ENCODE measurements around the gene PPP2R5E. TPM values are rescaled to one million over a fixed set of nuclear protein-coding genes. Genes with fewer than 3 reads are reported as not detected.

PPP2R5E gene
- total RNA-seq, 3 donors from 2014 or later (not counting 1 experiment from before 2014, with no cell fraction given): 57.4 to 64.1 (median 62.4) TPM

GRCh38 chr14:63478437-63478852, 64.7 kb downstream of the PPP2R5E start:
- ATAC-seq (peak; percentile 14 to 45 (median 28)), DNase-seq (peak in 1 of 2 donors; percentile 14)
- no peaks in the 10 kb centered on the region for H3K27me3 Mint-ChIP-seq (ENCODE audit: low read depth in 2 of 2)
- Histone ChIP-seq H3K36me3 (ENCODE audit: control insufficient read depth, insufficient read depth, low read length) (no peaks in the 10 kb centered on the region), H3K9me3 (ENCODE audit: control insufficient read depth, insufficient read depth, low read length) (no peaks in the 10 kb centered on the region), H3K27me3 (ENCODE audit: control insufficient read depth, insufficient read depth, low read length) (no peaks in the 10 kb centered on the region), H3K4me1 (ENCODE audit: control insufficient read depth, insufficient read depth, low read length) (peaks cover 9% of the 10 kb centered on the region), H3K4me3 (ENCODE audit: low read length) (no peak overlapping the region), H3K27ac (ENCODE audit: low read length) (peak overlapping the region; percentile 74)
- H3K9me3 Mint-ChIP-seq: no peaks in the 10 kb centered on the region
- H3K27ac Mint-ChIP-seq: peak overlapping the region; percentile 82 to 88
- intact Hi-C loops (cut with micrococcal nuclease): loop anchor here (1.0 to 5.0 kb wide), 2 partner anchors 41 to 65 kb away; partner anchors contain the start of gene PPP2R5E
- H3K4me1 Mint-ChIP-seq: peaks cover 25 to 47% of the 10 kb centered on the region in 2 donors
- 68% methylated on average over 2 of the region's 3 CpGs for WGBS (ENCODE audit: insufficient coverage)
- TF ChIP-seq, protein P1, sequence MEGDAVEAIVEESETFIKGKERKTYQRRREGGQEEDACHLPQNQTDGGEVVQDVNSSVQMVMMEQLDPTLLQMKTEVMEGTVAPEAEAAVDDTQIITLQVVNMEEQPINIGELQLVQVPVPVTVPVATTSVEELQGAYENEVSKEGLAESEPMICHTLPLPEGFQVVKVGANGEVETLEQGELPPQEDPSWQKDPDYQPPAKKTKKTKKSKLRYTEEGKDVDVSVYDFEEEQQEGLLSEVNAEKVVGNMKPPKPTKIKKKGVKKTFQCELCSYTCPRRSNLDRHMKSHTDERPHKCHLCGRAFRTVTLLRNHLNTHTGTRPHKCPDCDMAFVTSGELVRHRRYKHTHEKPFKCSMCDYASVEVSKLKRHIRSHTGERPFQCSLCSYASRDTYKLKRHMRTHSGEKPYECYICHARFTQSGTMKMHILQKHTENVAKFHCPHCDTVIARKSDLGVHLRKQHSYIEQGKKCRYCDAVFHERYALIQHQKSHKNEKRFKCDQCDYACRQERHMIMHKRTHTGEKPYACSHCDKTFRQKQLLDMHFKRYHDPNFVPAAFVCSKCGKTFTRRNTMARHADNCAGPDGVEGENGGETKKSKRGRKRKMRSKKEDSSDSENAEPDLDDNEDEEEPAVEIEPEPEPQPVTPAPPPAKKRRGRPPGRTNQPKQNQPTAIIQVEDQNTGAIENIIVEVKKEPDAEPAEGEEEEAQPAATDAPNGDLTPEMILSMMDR (IDR thresholded peaks at IDR 0.05): no peak
- H3K4me3 Mint-ChIP-seq: peak overlapping the region; percentile 40
- H3K36me3 Mint-ChIP-seq: no peaks in the 10 kb centered on the region

DNA sequence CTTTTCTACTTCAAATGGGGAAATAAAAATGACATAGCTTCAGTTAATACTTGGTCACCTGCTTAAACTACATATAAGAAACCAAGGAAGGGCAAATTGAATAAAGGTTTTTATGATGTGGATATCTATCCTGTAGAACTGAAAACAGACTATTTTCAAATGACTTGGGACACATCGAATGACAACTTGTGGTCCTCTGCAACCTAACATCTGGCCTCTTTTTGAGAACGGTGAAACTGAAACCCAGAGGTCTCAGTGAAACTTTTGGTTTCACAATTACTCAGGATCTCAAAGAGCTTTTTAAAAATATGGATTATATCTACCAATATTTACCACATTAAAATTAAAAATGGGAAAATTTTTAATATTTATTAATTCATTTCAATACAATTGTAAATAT, 65.2 kb downstream of the PPP2R5E start:
- Histone ChIP-seq H3K27me3 (ENCODE audit: control insufficient read depth, insufficient read depth, low read length) (no peaks in the 10 kb centered on the region), H3K27ac (ENCODE audit: low read length) (peak overlapping the region; percentile 74), H3K4me1 (ENCODE audit: control insufficient read depth, insufficient read depth, low read length) (peaks cover 9% of the 10 kb centered on the region), H3K36me3 (ENCODE audit: control insufficient read depth, insufficient read depth, low read length) (no peaks in the 10 kb centered on the region), H3K9me3 (ENCODE audit: control insufficient read depth, insufficient read depth, low read length) (no peaks in the 10 kb centered on the region), H3K4me3 (ENCODE audit: low read length) (no peak overlapping the region)
- Mint-ChIP-seq H3K4me3 (peak overlapping the region; percentile 43), H3K27ac (peak overlapping the region; percentile 82 to 88), H3K27me3 (ENCODE audit: low read depth in 2 of 2) (no peaks in the 10 kb centered on the region), H3K36me3 (no peaks in the 10 kb centered on the region), H3K9me3 (no peaks in the 10 kb centered on the region), H3K4me1 (peaks cover 21 to 43% of the 10 kb centered on the region in 2 donors)
- TF ChIP-seq, protein P1 (IDR thresholded peaks at IDR 0.05): no peak
- ATAC-seq: peak; percentile 86 to 92 (median 92)
- peak in 1 of 2 donors; percentile 64 for DNase-seq
- 0% methylated on average over 2 of the region's 2 CpGs for WGBS (ENCODE audit: insufficient coverage)
- intact Hi-C loops (cut with micrococcal nuclease): loop anchor here (1.0 to 5.0 kb wide), 2 partner anchors 41 to 65 kb away; partner anchors contain the start of gene PPP2R5E

- intact Hi-C loops (cut with micrococcal nuclease): loop anchor here (5.0 kb wide), 1 partner anchor 40 kb away; no protein-coding TSS in a partner anchor
These were observed 65.6 kb downstream of the PPP2R5E start for GRCh38 chr14:63477556-63477955.

More at GRCh38 chr14:63477556-63477955, 65.6 kb downstream of the PPP2R5E start:
- Histone ChIP-seq H3K27ac (ENCODE audit: low read length) (peak overlapping the region; percentile 74), H3K9me3 (ENCODE audit: control insufficient read depth, insufficient read depth, low read length) (no peaks in the 10 kb centered on the region), H3K36me3 (ENCODE audit: control insufficient read depth, insufficient read depth, low read length) (no peaks in the 10 kb centered on the region), H3K4me3 (ENCODE audit: low read length) (no peak overlapping the region), H3K27me3 (ENCODE audit: control insufficient read depth, insufficient read depth, low read length) (no peaks in the 10 kb centered on the region), H3K4me1 (ENCODE audit: control insufficient read depth, insufficient read depth, low read length) (peaks cover 9% of the 10 kb centered on the region)
- TF ChIP-seq, protein P1 (IDR thresholded peaks at IDR 0.05): no peak
- no peak for DNase-seq
- Mint-ChIP-seq H3K4me3 (peak overlapping the region; percentile 43), H3K27me3 (ENCODE audit: low read depth in 2 of 2) (no peaks in the 10 kb centered on the region), H3K36me3 (no peaks in the 10 kb centered on the region), H3K27ac (peak overlapping the region; percentile 82 to 88), H3K9me3 (no peaks in the 10 kb centered on the region), H3K4me1 (peaks cover 17 to 38% of the 10 kb centered on the region in 2 donors)
- 33% methylated on average over 1 of the region's 1 CpG for WGBS (ENCODE audit: insufficient coverage)
- ATAC-seq: no peak

Measured in natural killer cell (primary cell).